Fibroblast of lung (primary cell): Measurements from ENCODE around the gene DAB1.

Experiments used
- CTCF ChIP-seq, 2 donors: IDR thresholded peaks in 1 of 2; conservative IDR thresholded peaks in 1 of 2; 1 replicate in 1 of 2; 2 replicates in 1 of 2; pipeline ENCODE4 v1.5.1; 2011 to 2012; ENCODE audit warnings: low read length in 2 of 2, control low read depth in 1 of 2, inconsistent platforms in 1 of 2, low read depth in 1 of 2, mild to moderate bottlenecking in 1 of 2
- EZH2 ChIP-seq: IDR thresholded peaks from 2 replicates; pipeline ENCODE4 v1.5.1; 2012; ENCODE audit warnings: low read length, control low read depth, mild to moderate bottlenecking; ENCODE audit errors: missing control alignments

- TF ChIP-seq CTCF (conservative IDR thresholded peaks at IDR 0.05 in 1 of 2, IDR thresholded peaks at IDR 0.05 in 1 of 2; ENCODE audit: low read depth in 1 of 2, low read length in 2 of 2) (no peak), EZH2 (no peak)
Observed at GRCh38 chr1:57124768-57125446, 299.0 kb downstream of the DAB1 start.
